ENCODE measurements around the gene TLR7. TPM values are rescaled to one million over a fixed set of nuclear protein-coding genes. Genes with fewer than 3 reads are reported as not detected.

The TLR7 gene
- total and polyA plus RNA-seq, 8 donors: 0.05 to 5.1 (median 0.17) TPM

- intact Hi-C loops (cut with DNase I): no loop called here
- WGBS, 2 donors: 79 to 88% methylated on average over 8 of the region's 8 CpGs
- no peaks in the 10 kb centered on the region for H3K4me1 ChIP-seq
- TF ChIP-seq CTCF (IDR thresholded peaks at IDR 0.05): no peak
- no peaks in the 10 kb centered on the region for H3K9me3 ChIP-seq
- DNase-seq (no peak), ATAC-seq (no peak), FAIRE-seq (no peak)
- no peak overlapping the region for H3K27ac ChIP-seq
- H3K27me3 ChIP-seq: no peaks in the 10 kb centered on the region
- H3K36me3 ChIP-seq: peaks cover 0 to 3% (median 0%) of the 10 kb centered on the region in 3 donors
- no peak overlapping the region for H3K4me3 ChIP-seq
These were observed 41.1 kb upstream of the TLR7 start for GRCh38 chrX:12825801-12826200.

GRCh38 chrX:12843061-12843667 lies 23.7 kb upstream of the TLR7 start:
- 64 to 72% methylated on average over 2 of the region's 2 CpGs for WGBS, 2 donors
- Histone ChIP-seq H3K36me3 (no peaks in the 10 kb centered on the region), H3K4me1 (no peaks in the 10 kb centered on the region), H3K27ac (no peak overlapping the region), H3K4me3 (no peak overlapping the region), H3K9me3 (no peaks in the 10 kb centered on the region), H3K27me3 (peaks cover 0 to 4% (median 2%) of the 10 kb centered on the region in 4 donors)
- intact Hi-C loops (cut with DNase I): no loop called here
- DNase-seq (no peak), ATAC-seq (no peak), FAIRE-seq (no peak)
- no peak for TF ChIP-seq CTCF (IDR thresholded peaks at IDR 0.05)

- H3K36me3 ChIP-seq: no peaks in the 10 kb centered on the region
- DNase-seq (no peak), FAIRE-seq (no peak), ATAC-seq (no peak)
- intact Hi-C loops (cut with DNase I): no loop called here
- 25 to 37% methylated on average over 6 of the region's 6 CpGs for WGBS, 2 donors
- no peaks in the 10 kb centered on the region for H3K4me1 ChIP-seq
- H3K27me3 ChIP-seq: peaks cover 0 to 4% (median 2%) of the 10 kb centered on the region in 4 donors
- no peak overlapping the region for H3K27ac ChIP-seq
- H3K9me3 ChIP-seq: no peaks in the 10 kb centered on the region
- TF ChIP-seq CTCF (IDR thresholded peaks at IDR 0.05): no peak
- H3K4me3 ChIP-seq: no peak overlapping the region
These were observed 23.1 kb upstream of the TLR7 start for GRCh38 chrX:12843668-12844279.

- no peaks in the 10 kb centered on the region for H3K4me1 ChIP-seq
- DNase-seq (no peak), ATAC-seq (no peak), FAIRE-seq (peak; percentile 9)
- peaks cover 0 to 4% (median 2%) of the 10 kb centered on the region in 4 donors for H3K27me3 ChIP-seq
- H3K36me3 ChIP-seq: no peaks in the 10 kb centered on the region
- no peak overlapping the region for H3K27ac ChIP-seq
- no peak overlapping the region for H3K4me3 ChIP-seq
- intact Hi-C loops (cut with DNase I): no loop called here
- WGBS, 2 donors: 33 to 50% methylated on average over 3 of the region's 3 CpGs
- TF ChIP-seq CTCF (IDR thresholded peaks at IDR 0.05): no peak
- H3K9me3 ChIP-seq: no peaks in the 10 kb centered on the region
These were observed 22.6 kb upstream of the TLR7 start for GRCh38 chrX:12844319-12844718.

- no peaks in the 10 kb centered on the region for H3K36me3 ChIP-seq
- peak in 1 of 6 donors; percentile 16 for DNase-seq
- peak in 2 of 4 donors; percentile 29 to 46 for ATAC-seq
- intact Hi-C loops (cut with DNase I): no loop called here
- no peak overlapping the region for H3K27ac ChIP-seq
- H3K27me3 ChIP-seq: no peaks in the 10 kb centered on the region
- no peaks in the 10 kb centered on the region for H3K9me3 ChIP-seq
- no peak for FAIRE-seq
- no peak overlapping the region for H3K4me3 ChIP-seq
- TF ChIP-seq CTCF (IDR thresholded peaks at IDR 0.05): no peak
- WGBS, 2 donors: 55 to 64% methylated on average over 7 of the region's 7 CpGs
- H3K4me1 ChIP-seq: no peaks in the 10 kb centered on the region
These were observed 1.5 kb upstream of the TLR7 start for GRCh38 chrX:12865359-12865758.
